ENCODE data around the gene UBTD2. TPM values are rescaled to one million over a fixed set of nuclear protein-coding genes. Genes with fewer than 3 reads are reported as not detected.

Gene UBTD2
- total and polyA plus RNA-seq, 2 of the 4 experiments (the other 2 are of a cell fraction): 11.2 to 20.6 TPM

- Histone ChIP-seq H3K4ac (ENCODE audit: low read depth, low read length) (peak overlapping the region; percentile 88), H3K27ac (ENCODE audit: insufficient read depth, low read length) (peak overlapping the region; percentile 88), H2AK9ac (replicated peaks; ENCODE audit: low read depth, low read length, poor library complexity) (peak overlapping the region; percentile 96), H4K8ac (ENCODE audit: low read depth in 2 of 2, low read length in 2 of 2) (peak overlapping the region; percentile 28 to 58; a peak in 3 of 4 replicates), H3K23ac (ENCODE audit: low read depth, low read length) (peak overlapping the region; percentile 83), H2BK120ac (ENCODE audit: low read depth, low read length) (peak overlapping the region; percentile 65), H4K91ac (ENCODE audit: insufficient read depth, low read depth, low read length) (peak overlapping the region; percentile 73), H3K56ac (ENCODE audit: extremely low read depth, insufficient read depth, low read length) (peak overlapping the region; percentile 77), H2BK15ac (ENCODE audit: low read depth, low read length) (peak overlapping the region; percentile 41; the same call in 1 of the 3 replicates), H2AFZ (replicated peaks; ENCODE audit: low read length, poor library complexity) (peak overlapping the region; percentile 96), H2BK20ac (ENCODE audit: low read depth, low read length) (no peak overlapping the region), H3K14ac (replicated peaks; ENCODE audit: low read depth, low read length) (peak overlapping the region; percentile 92), H3K27me3 (ENCODE audit: control insufficient read depth, insufficient read depth, low read length) (no peaks in the 10 kb centered on the region), H3K4me1 (ENCODE audit: control insufficient read depth, insufficient read depth, low read length) (peaks cover 11% of the 10 kb centered on the region), H2AK5ac (ENCODE audit: low read depth, low read length) (peak overlapping the region; percentile 49), H3K79me1 (ENCODE audit: low read depth in 1 of 2, low read length in 2 of 2) (peaks cover 17 to 49% of the 10 kb centered on the region in 2 experiments), H3K4me3 (ENCODE audit: insufficient read depth, low read depth, low read length) (peak overlapping the region; percentile 98), H3K18ac (ENCODE audit: low read depth, low read length) (peak overlapping the region; percentile 36), H3K4me2 (ENCODE audit: low read depth, low read length) (peak overlapping the region; percentile 80), H4K5ac (ENCODE audit: low read depth, low read length) (peak overlapping the region; percentile 48), H3K36me3 (ENCODE audit: control insufficient read depth, insufficient read depth, low read length) (no peaks in the 10 kb centered on the region), H4K20me1 (ENCODE audit: insufficient read depth, low read length) (peaks cover 4% of the 10 kb centered on the region), H2BK5ac (ENCODE audit: low read depth, low read length, poor library complexity, severe bottlenecking) (peak overlapping the region; percentile 75), H3K9me1 (ENCODE audit: insufficient read depth, low read length) (peaks cover 6% of the 10 kb centered on the region), H3K9ac (ENCODE audit: low read depth, low read length) (peak overlapping the region; percentile 83), H3K9me3 (ENCODE audit: control insufficient read depth, insufficient read depth, low read length) (no peaks in the 10 kb centered on the region)
- WGBS, 2 experiments (ENCODE audit: extremely low coverage in 2 of 2, insufficient read length in 1 of 2): 1% methylated on average over 28 of the region's 66 CpGs; no CpG with 5 or more reads in 1 of the 2 experiments
- intact Hi-C loops (cut with micrococcal nuclease): loop anchor here (1.0 to 5.0 kb wide), 6 partner anchors 80 to 770 kb away; partner anchors contain the start of genes FBXW11, FGF18 and UBTD2
- POLR2A ChIA-PET (ENCODE audit: unreplicated experiment): interaction anchor here (0.5 to 0.8 kb wide), 2 partner anchors 14 to 17 kb away, joined by 3 read pairs; no protein-coding TSS in a partner anchor
- peak; percentile 80 for DNase-seq
- no TSS peak for BruUV-seq (replicated peaks)
- in situ Hi-C loops (cut with MboI; ENCODE audit: low sequenced_read_pairs): loop anchor here (5.0 to 25.0 kb wide), 2 partner anchors 85 to 775 kb away; partner anchors contain the start of gene FGF18
- dilution Hi-C loops (cut with HindIII; ENCODE audit: low sequenced_read_pairs, unreplicated experiment): no loop called here
- ATAC-seq (ENCODE audit: low read depth): peak; percentile 22
- CTCF ChIA-PET: interaction anchor here (0.5 to 1.8 kb wide), 8 partner anchors 64 to 135 kb away, joined by 3 to 9 read pairs (median 4); no protein-coding TSS in a partner anchor
- TF ChIP-seq RAD21 (IDR thresholded peaks at IDR 0.05; ENCODE audit: low read length): no peak; the same call in 1 of the 2 replicates
- no peak for TF ChIP-seq POLR2A (IDR thresholded peaks at IDR 0.05; ENCODE audit: low read depth, low read length)
- TF ChIP-seq CHD1 (IDR thresholded peaks at IDR 0.05; ENCODE audit: low read depth, low read length): no peak; the same call in 1 of the 2 replicates
- TF ChIP-seq MAFK (IDR thresholded peaks at IDR 0.05; ENCODE audit: low read depth, low read length): no peak
- TF ChIP-seq ELK1 (IDR thresholded peaks at IDR 0.05; ENCODE audit: borderline replicate concordance, low read depth, low read length): no peak
- TF ChIP-seq MXI1 (IDR thresholded peaks at IDR 0.05; ENCODE audit: borderline replicate concordance, low read depth, low read length): 0 out of 2 replicates have a peak, but pooled peaks have one; percentile 0
- TF ChIP-seq MAZ (IDR thresholded peaks at IDR 0.05; ENCODE audit: borderline replicate concordance, low read depth, low read length): peak; percentile 25; the same call in 1 of the 2 replicates
- TF ChIP-seq RCOR1 (IDR thresholded peaks at IDR 0.05; ENCODE audit: insufficient replicate concordance, low read length): no peak
- no peak for TF ChIP-seq CEBPB (IDR thresholded peaks at IDR 0.05; ENCODE audit: low read depth, low read length)
- peak; percentile 27; the same call in 1 of the 2 replicates for TF ChIP-seq FOS (IDR thresholded peaks at IDR 0.05; ENCODE audit: low read depth, low read length)
- TF ChIP-seq RFX5 (IDR thresholded peaks at IDR 0.05; ENCODE audit: low read depth, low read length): no peak
- TF ChIP-seq BHLHE40 (IDR thresholded peaks at IDR 0.05; ENCODE audit: low read depth, low read length): no peak
- TF ChIP-seq CTCF (conservative IDR thresholded peaks at IDR 0.05; ENCODE audit: low read depth, low read length): 0 out of 2 replicates have a peak, but pooled peaks have one; percentile 8
- TF ChIP-seq SMC3 (IDR thresholded peaks at IDR 0.05; ENCODE audit: low read depth, low read length): no peak
Measured at GRCh38 chr5:172187118-172188032, 96.2 kb downstream of the UBTD2 start.
